H9 (cell line): ENCODE data around the gene ACKR3. TPM values are rescaled to one million over a fixed set of nuclear protein-coding genes. Genes with fewer than 3 reads are reported as not detected.

ENCODE experiments used
- DNase-seq: peaks from one replicate; pipeline ENCODE4 v3.0.0-alpha.2; 2017
- H2AFZ ChIP-seq: one replicate; pipeline ENCODE4 v1.6.1; 2013; ENCODE audit warnings: mild to moderate bottlenecking, low read length, control low read depth, moderate library complexity
- H2AK5ac ChIP-seq: 2 replicates; pipeline ENCODE4 v1.6.1; 2013; ENCODE audit warnings: low read length, control low read depth, mixed read lengths; ENCODE audit not compliant: insufficient read length
- H2BK120ac ChIP-seq: one replicate; pipeline ENCODE4 v1.6.1; 2013; ENCODE audit warnings: low read depth, mild to moderate bottlenecking, low read length, control low read depth, inconsistent platforms; ENCODE audit not compliant: poor library complexity, severe bottlenecking
- H2BK12ac ChIP-seq: 2 replicates; pipeline ENCODE4 v1.6.1; 2013; ENCODE audit warnings: low read length, control low read depth, mixed read lengths, low read depth; ENCODE audit not compliant: insufficient read length
- H2BK15ac ChIP-seq: 2 replicates; pipeline ENCODE4 v1.6.1; 2013; ENCODE audit warnings: low read depth, low read length, control low read depth
- H2BK20ac ChIP-seq: one replicate; pipeline ENCODE4 v1.6.1; 2013; ENCODE audit warnings: low read depth, mild to moderate bottlenecking, low read length, control low read depth, inconsistent platforms; ENCODE audit not compliant: poor library complexity, severe bottlenecking
- H2BK5ac ChIP-seq: 2 replicates; pipeline ENCODE4 v1.6.1; 2013; ENCODE audit warnings: low read length, control low read depth, mixed read lengths; ENCODE audit not compliant: insufficient read length
- H3K14ac ChIP-seq: 2 replicates; pipeline ENCODE4 v1.6.1; 2013; ENCODE audit warnings: low read length, control low read depth; ENCODE audit not compliant: insufficient read depth
- H3K18ac ChIP-seq: 2 replicates; pipeline ENCODE4 v1.6.1; 2013; ENCODE audit warnings: low read depth, mild to moderate bottlenecking, mixed read lengths, low read length, control low read depth; ENCODE audit not compliant: insufficient read length
- H3K23ac ChIP-seq: 2 replicates; pipeline ENCODE4 v1.6.1; 2013; ENCODE audit warnings: low read length, control low read depth, mixed read lengths, low read depth; ENCODE audit not compliant: insufficient read length
- H3K23me2 ChIP-seq: 2 replicates; pipeline ENCODE4 v1.6.1; 2013; ENCODE audit warnings: low read depth, mild to moderate bottlenecking, mixed read lengths, low read length, control low read depth; ENCODE audit not compliant: insufficient read length, poor library complexity, severe bottlenecking
- H3K27ac ChIP-seq: 2 replicates; pipeline ENCODE4 v1.5.1; 2013; ENCODE audit warnings: low read length, control low read depth, mixed read lengths, low read depth; ENCODE audit not compliant: insufficient read length
- H3K27me3 ChIP-seq: 2 replicates; pipeline ENCODE4 v1.6.1; 2013; ENCODE audit warnings: low read length, control low read depth, inconsistent platforms; ENCODE audit not compliant: insufficient read depth
- H3K4ac ChIP-seq: 2 replicates; pipeline ENCODE4 v1.6.1; 2013; ENCODE audit warnings: low read depth, mild to moderate bottlenecking, control low read depth, inconsistent platforms, low read length, moderate library complexity
- H3K4me1 ChIP-seq: 2 replicates; pipeline ENCODE4 v1.6.1; 2013; ENCODE audit warnings: low read length, control low read depth, inconsistent platforms; ENCODE audit not compliant: insufficient read depth
- H3K4me2 ChIP-seq: 2 replicates; pipeline ENCODE4 v1.6.1; 2013; ENCODE audit warnings: low read length, control low read depth, mixed read lengths; ENCODE audit not compliant: insufficient read length, insufficient read depth
- H3K56ac ChIP-seq: 2 replicates; pipeline ENCODE4 v1.6.1; 2013; ENCODE audit warnings: low read depth, mild to moderate bottlenecking, mixed read lengths, low read length, control low read depth; ENCODE audit not compliant: insufficient read length
- H3K79me1 ChIP-seq: 2 replicates; pipeline ENCODE4 v1.6.1; 2013; ENCODE audit warnings: low read depth, mild to moderate bottlenecking, moderate library complexity, low read length, control low read depth, inconsistent platforms; ENCODE audit not compliant: insufficient read depth, poor library complexity, severe bottlenecking
- H3K79me2 ChIP-seq: 2 replicates; pipeline ENCODE4 v1.6.1; 2013; ENCODE audit warnings: low read length, control low read depth, inconsistent platforms; ENCODE audit not compliant: insufficient read depth
- H3K9ac ChIP-seq: 2 replicates; pipeline ENCODE4 v1.6.1; 2013; ENCODE audit warnings: low read length, control low read depth, mixed read lengths; ENCODE audit not compliant: insufficient read length; ENCODE audit errors: extremely low read depth
- H3K9me3 ChIP-seq: one replicate; pipeline ENCODE4 v1.6.1; 2013; ENCODE audit warnings: low read depth, low read length, inconsistent platforms; ENCODE audit not compliant: control insufficient read depth
- H3T11ph ChIP-seq: one replicate; pipeline ENCODE4 v1.6.1; 2013; ENCODE audit warnings: mild to moderate bottlenecking, low read length, control low read depth, inconsistent platforms
- H4K20me1 ChIP-seq: one replicate; pipeline ENCODE4 v1.6.1; 2013; ENCODE audit not compliant: control insufficient read depth, insufficient read length, insufficient read depth
- H4K5ac ChIP-seq: 2 replicates; pipeline ENCODE4 v1.6.1; 2013; ENCODE audit warnings: low read depth, mild to moderate bottlenecking, mixed read lengths, low read length, control low read depth; ENCODE audit not compliant: insufficient read length
- H4K8ac ChIP-seq: replicated peaks from 2 replicates; pipeline ENCODE4 v1.6.1; 2013; ENCODE audit warnings: low read length, control low read depth, mixed read lengths, low read depth; ENCODE audit not compliant: insufficient read length
- H4K91ac ChIP-seq: 2 replicates; pipeline ENCODE4 v1.6.1; 2013; ENCODE audit warnings: low read depth, mild to moderate bottlenecking, moderate library complexity, mixed read lengths, low read length, control low read depth; ENCODE audit not compliant: insufficient read length
- H3K27ac Mint-ChIP-seq, 3 experiments: 2 replicates in 2 of 3; 3 replicates in 1 of 3; pipeline ENCODE4 v1.8.0; 2020 to 2021; ENCODE audit warnings: mixed read lengths in 3 of 3, mild to moderate bottlenecking in 1 of 3, moderate library complexity in 1 of 3
- H3K27me3 Mint-ChIP-seq: 2 replicates; pipeline ENCODE4 v1.8.0; 2021; ENCODE audit warnings: low read depth, mild to moderate bottlenecking, moderate library complexity, mixed read lengths
- H3K36me3 Mint-ChIP-seq, 3 experiments: 2 replicates in 2 of 3; 3 replicates in 1 of 3; pipeline ENCODE4 v1.8.0; 2020 to 2021; ENCODE audit warnings: low read depth in 3 of 3, mixed read lengths in 3 of 3; ENCODE audit not compliant: insufficient read depth in 1 of 3
- H3K4me1 Mint-ChIP-seq, 2 experiments: 2 replicates each; pipeline ENCODE4 v1.8.0; 2020; ENCODE audit warnings: mixed read lengths in 2 of 2
- H3K4me3 Mint-ChIP-seq, 2 experiments: 2 replicates in 1 of 2; 3 replicates in 1 of 2; pipeline ENCODE4 v1.8.0; 2020 to 2021; ENCODE audit warnings: mild to moderate bottlenecking in 2 of 2, mixed read lengths in 2 of 2, moderate library complexity in 1 of 2
- H3K9me3 Mint-ChIP-seq, 2 experiments: 2 replicates in 1 of 2; 3 replicates in 1 of 2; pipeline ENCODE4 v1.8.0; 2020; ENCODE audit warnings: mild to moderate bottlenecking in 2 of 2, mixed read lengths in 2 of 2, moderate library complexity in 1 of 2
- WGBS: extraction: QIAGEN DNeasy Blood & Tissue Kit; methylation state at CpG from one replicate; pipeline ENCODE4 v1.1.7; 2013; ENCODE audit warnings: missing lambda C conversion rate, low lambda C conversion rate, mixed read lengths; ENCODE audit not compliant: insufficient read length; ENCODE audit errors: extremely low coverage; 5-methylcytosine and 5-hydroxymethylcytosine counted together
- total RNA-seq: library from RNA; stranded (reverse); gene quantifications from 2 replicates; pipeline ENCODE4 v1.2.1, GENCODE V29; 2021
- TF ChIP-seq, protein P1 (sequence below): fragments of 200-600 bp; sonication (generic); conservative IDR thresholded peaks from 3 replicates; pipeline ENCODE4 v1.8.0; 2021; ENCODE audit warnings: antibody characterized with exemption, mild to moderate bottlenecking

The ACKR3 gene
- total RNA-seq, 1 experiment from 2014 or later, result 0.44 TPM

DNA sequence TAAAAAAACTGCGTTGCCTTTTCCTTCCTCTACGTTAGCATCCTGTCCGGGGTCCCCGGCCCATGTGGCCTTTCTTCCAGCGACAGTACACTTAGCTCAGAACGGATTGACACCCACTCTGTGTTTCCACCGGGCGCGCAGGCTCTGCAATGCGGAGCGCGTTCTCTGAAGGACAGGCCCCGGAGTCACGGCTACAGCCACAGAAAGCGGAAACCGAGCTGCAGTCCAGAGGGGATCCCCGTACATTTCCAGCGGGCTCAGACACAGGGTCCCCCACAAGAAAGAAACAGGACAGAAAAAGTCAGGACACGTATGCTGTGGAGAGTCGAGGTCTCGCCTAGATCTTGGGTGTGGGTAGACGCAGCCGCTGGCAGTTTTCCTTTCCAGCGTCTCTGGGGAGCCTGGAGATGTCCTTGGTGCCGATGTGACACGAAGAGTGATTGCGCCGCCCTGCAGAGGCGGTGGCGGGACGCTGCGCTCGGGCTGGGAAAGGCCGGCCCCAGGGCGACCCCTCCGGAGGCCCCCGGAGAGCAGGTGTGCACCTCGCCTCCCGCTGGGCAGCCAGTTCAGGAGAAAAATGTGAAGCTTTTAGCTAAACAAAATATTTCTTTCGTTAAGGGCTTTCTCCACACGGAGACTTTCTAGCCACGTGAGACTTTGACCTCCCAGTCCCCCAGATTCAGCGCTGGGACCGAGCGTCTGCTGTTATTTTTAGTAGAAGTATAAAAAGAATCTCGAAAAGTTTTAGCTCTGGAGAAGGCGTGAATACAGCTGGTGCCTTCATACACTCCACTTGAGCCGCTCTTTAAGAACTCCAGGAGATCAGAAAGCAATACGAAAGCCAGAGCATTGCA is 1.3 kb upstream of the ACKR3 start:
- Histone ChIP-seq H3K4me2 (peak overlapping the region; percentile 71), H2BK20ac (no peak overlapping the region), H4K91ac (no peak overlapping the region), H3K9me3 (no peaks in the 10 kb centered on the region), H3T11ph (no peak overlapping the region), H2AK5ac (no peak overlapping the region), H3K9ac (no peak overlapping the region), H2BK15ac (no peak overlapping the region), H3K79me1 (no peaks in the 10 kb centered on the region), H3K14ac (no peak overlapping the region; the same call in 1 of the 2 replicates), H3K79me2 (no peaks in the 10 kb centered on the region), H4K5ac (no peak overlapping the region), H3K27ac (no peak overlapping the region), H2BK5ac (no peak overlapping the region), H4K20me1 (no peaks in the 10 kb centered on the region), H3K56ac (no peak overlapping the region), H3K18ac (no peak overlapping the region), H3K4me1 (peaks cover 5% of the 10 kb centered on the region; the same call in 1 of the 2 replicates), H3K27me3 (peaks cover 11% of the 10 kb centered on the region; the same call in 1 of the 2 replicates), H3K4ac (no peak overlapping the region), H4K8ac (no peak overlapping the region), H2AFZ (no peak overlapping the region), H2BK120ac (no peak overlapping the region), H3K23ac (no peak overlapping the region), H2BK12ac (no peak overlapping the region), H3K23me2 (peaks cover 7% of the 10 kb centered on the region)
- no CpG with 5 or more reads among the region's 49 CpGs for WGBS
- DNase-seq, result no peak
- Mint-ChIP-seq H3K27ac (no peak overlapping the region), H3K36me3 (no peaks in the 10 kb centered on the region), H3K9me3 (no peaks in the 10 kb centered on the region; a peak in 1 of 5 replicates), H3K4me3 (peak overlapping the region; percentile 59 to 77), H3K27me3 (peaks cover 51% of the 10 kb centered on the region), H3K4me1 (peaks cover 67 to 74% of the 10 kb centered on the region in 2 experiments)
- TF ChIP-seq, protein P1, sequence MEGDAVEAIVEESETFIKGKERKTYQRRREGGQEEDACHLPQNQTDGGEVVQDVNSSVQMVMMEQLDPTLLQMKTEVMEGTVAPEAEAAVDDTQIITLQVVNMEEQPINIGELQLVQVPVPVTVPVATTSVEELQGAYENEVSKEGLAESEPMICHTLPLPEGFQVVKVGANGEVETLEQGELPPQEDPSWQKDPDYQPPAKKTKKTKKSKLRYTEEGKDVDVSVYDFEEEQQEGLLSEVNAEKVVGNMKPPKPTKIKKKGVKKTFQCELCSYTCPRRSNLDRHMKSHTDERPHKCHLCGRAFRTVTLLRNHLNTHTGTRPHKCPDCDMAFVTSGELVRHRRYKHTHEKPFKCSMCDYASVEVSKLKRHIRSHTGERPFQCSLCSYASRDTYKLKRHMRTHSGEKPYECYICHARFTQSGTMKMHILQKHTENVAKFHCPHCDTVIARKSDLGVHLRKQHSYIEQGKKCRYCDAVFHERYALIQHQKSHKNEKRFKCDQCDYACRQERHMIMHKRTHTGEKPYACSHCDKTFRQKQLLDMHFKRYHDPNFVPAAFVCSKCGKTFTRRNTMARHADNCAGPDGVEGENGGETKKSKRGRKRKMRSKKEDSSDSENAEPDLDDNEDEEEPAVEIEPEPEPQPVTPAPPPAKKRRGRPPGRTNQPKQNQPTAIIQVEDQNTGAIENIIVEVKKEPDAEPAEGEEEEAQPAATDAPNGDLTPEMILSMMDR, result no peak
